HG03460 (cell line): ENCODE data around the gene PROSER2.

Experiments used
- ATAC-seq: cut with Tn5 transposase; IDR thresholded peaks from one replicate; pipeline ENCODE4 v1.9.1; 2021; ENCODE audit not compliant: unreplicated experiment

PROSER2 gene

GRCh38 chr10:11823122-11823988, at the start of gene PROSER2:
TSS of gene PROSER2 (plus strand) at chr10:11823356. CDS start at chr10:11852078, 28,722 bp downstream.
- ATAC-seq: no peak

- no peak for ATAC-seq
These were observed 49.3 kb upstream of the PROSER2 start for GRCh38 chr10:11773761-11774441.

- no peak for ATAC-seq
These were observed 47.7 kb upstream of the PROSER2 start for GRCh38 chr10:11775412-11775811.

- no peak for ATAC-seq
These were observed 47.1 kb upstream of the PROSER2 start for GRCh38 chr10:11776080-11776479.

- no peak for ATAC-seq
These were observed 42.0 kb upstream of the PROSER2 start for GRCh38 chr10:11781114-11781513.

- no peak for ATAC-seq
These were observed 40.2 kb upstream of the PROSER2 start for GRCh38 chr10:11782793-11783557.

- no peak for ATAC-seq
These were observed 39.6 kb upstream of the PROSER2 start for GRCh38 chr10:11783558-11783865.

- no peak for ATAC-seq
These were observed 35.8 kb upstream of the PROSER2 start for GRCh38 chr10:11787374-11787773.

GRCh38 chr10:11787846-11788245, 35.3 kb upstream of the PROSER2 start:
- no peak for ATAC-seq

- no peak for ATAC-seq
These were observed 33.9 kb upstream of the PROSER2 start for GRCh38 chr10:11789306-11789705.

- no peak for ATAC-seq
These were observed 33.2 kb upstream of the PROSER2 start for GRCh38 chr10:11789956-11790355.

GRCh38 chr10:11793762-11794479, 29.2 kb upstream of the PROSER2 start:
- ATAC-seq: no peak

GRCh38 chr10:11794566-11794965, 28.6 kb upstream of the PROSER2 start:
- no peak for ATAC-seq

- no peak for ATAC-seq
These were observed 27.8 kb upstream of the PROSER2 start for GRCh38 chr10:11795101-11795920.

- no peak for ATAC-seq
These were observed 26.7 kb upstream of the PROSER2 start for GRCh38 chr10:11796474-11796873.

- ATAC-seq: no peak
These were observed 25.9 kb upstream of the PROSER2 start for GRCh38 chr10:11797281-11797680.

- no peak for ATAC-seq
These were observed 25.1 kb upstream of the PROSER2 start for GRCh38 chr10:11797847-11798633.

GRCh38 chr10:11798845-11799735, 24.1 kb upstream of the PROSER2 start:
- no peak for ATAC-seq

- ATAC-seq: no peak
These were observed 23.4 kb upstream of the PROSER2 start for GRCh38 chr10:11799736-11800080.
